Skeletal muscle satellite cell (primary cell): ENCODE data around the gene LYZL2.
"Not testable (repeated sequence)": the region's sequence is repeated elsewhere in the genome, so short reads cannot be mapped to it uniquely, and the experiment has no call there.

ENCODE experiments used
- H3K27me3 ChIP-seq: 2 replicates; pipeline ENCODE4 v1.7.0; 2013; ENCODE audit warnings: low read length; ENCODE audit not compliant: control insufficient read depth, insufficient read depth
- H3K36me3 ChIP-seq: 2 replicates; pipeline ENCODE4 v1.7.0; 2013; ENCODE audit warnings: mild to moderate bottlenecking, control low read depth, low read length; ENCODE audit not compliant: insufficient read depth
- H3K4me1 ChIP-seq: 2 replicates; pipeline ENCODE4 v1.7.0; 2013; ENCODE audit warnings: low read length; ENCODE audit not compliant: control insufficient read depth, insufficient read depth
- H3K4me2 ChIP-seq: 2 replicates; pipeline ENCODE4 v1.7.0; 2013; ENCODE audit warnings: mild to moderate bottlenecking, low read length
- H3K4me3 ChIP-seq: 2 replicates; pipeline ENCODE4 v1.7.0; 2013; ENCODE audit warnings: low read length
- H3K9ac ChIP-seq: 2 replicates; pipeline ENCODE4 v1.7.0; 2013; ENCODE audit warnings: mild to moderate bottlenecking, low read depth, low read length, moderate library complexity
- H3K9me3 ChIP-seq: replicated peaks from 2 replicates; pipeline ENCODE4 v1.7.0; 2013; ENCODE audit warnings: mild to moderate bottlenecking, control low read depth, low read length

Gene LYZL2

DNA sequence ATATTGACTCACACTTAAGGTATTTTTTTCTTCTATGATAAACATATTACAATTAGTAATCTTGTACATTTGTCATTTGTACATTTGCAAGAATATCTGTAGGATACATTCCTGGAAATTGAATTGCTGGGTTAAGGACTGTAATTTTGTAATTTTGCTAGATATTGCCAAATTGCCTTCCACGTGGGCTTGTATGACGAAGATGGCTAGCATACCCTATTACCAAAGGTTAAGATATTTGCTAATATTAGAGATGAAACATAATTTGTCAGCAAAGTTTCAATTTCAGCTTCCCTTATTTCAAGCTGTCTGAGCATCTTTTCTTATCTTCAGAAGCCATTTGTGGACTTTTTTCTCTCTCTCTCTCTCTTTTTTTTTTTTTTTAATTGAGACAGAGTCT is 1.0 kb upstream of the LYZL2 start:
- Histone ChIP-seq H3K4me2 (no peak overlapping the region), H3K36me3 (no peaks in the 10 kb centered on the region), H3K27me3 (peaks cover 22% of the 10 kb centered on the region), H3K4me1 (peaks cover 8% of the 10 kb centered on the region), H3K9ac (no peak overlapping the region), H3K4me3 (no peak overlapping the region), H3K9me3 (no peaks in the 10 kb centered on the region)

DNA sequence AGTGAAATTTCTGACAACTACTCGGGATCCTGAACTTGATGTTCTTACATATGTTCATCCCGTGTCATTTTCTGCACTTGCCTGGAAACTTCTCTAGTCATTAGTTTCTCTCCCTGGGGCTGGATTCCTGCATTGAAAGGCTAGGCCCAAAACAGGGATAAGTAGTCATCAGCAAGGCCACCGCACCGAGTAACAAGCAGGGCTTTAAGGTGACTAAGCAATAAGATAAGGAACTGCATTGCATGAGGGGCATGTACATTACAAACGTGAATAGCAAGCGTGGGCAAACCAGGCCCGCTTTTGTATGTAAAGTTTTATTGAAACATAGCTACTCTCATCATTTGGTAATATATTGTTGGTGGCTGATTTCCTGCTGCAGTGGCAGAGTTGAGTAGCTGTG is 977 bp downstream of the LYZL2 start:
- not testable (repeated sequence) for H3K9me3 ChIP-seq, H3K4me1 ChIP-seq, H3K4me2 ChIP-seq, H3K9ac ChIP-seq, H3K36me3 ChIP-seq, H3K4me3 ChIP-seq
- peaks cover 29% of the 10 kb centered on the region for H3K27me3 ChIP-seq

DNA sequence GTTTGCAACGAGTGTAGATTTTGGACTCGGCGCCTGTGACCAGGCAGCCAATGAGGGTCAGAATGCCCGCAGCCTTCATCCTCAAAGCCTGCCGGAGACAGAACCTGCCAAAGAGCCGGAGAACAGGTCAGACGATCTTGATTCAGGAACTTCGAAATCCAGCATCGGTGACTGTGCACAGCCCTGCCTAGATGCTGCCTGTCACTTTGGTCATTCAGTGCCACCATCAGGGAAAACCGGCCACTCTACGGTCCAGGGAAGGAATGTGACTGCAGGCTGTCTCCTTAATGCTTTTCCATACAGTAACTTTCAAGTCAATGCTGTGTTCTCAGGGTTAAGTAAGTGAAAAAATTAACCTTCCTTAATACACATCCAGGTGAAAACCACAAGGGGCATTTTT is 2.7 kb downstream of the LYZL2 start:
- H3K4me3 ChIP-seq, H3K4me2 ChIP-seq, H3K4me1 ChIP-seq, H3K36me3 ChIP-seq, H3K9me3 ChIP-seq, H3K9ac ChIP-seq: not testable (repeated sequence)
- peaks cover 19% of the 10 kb centered on the region for H3K27me3 ChIP-seq

DNA sequence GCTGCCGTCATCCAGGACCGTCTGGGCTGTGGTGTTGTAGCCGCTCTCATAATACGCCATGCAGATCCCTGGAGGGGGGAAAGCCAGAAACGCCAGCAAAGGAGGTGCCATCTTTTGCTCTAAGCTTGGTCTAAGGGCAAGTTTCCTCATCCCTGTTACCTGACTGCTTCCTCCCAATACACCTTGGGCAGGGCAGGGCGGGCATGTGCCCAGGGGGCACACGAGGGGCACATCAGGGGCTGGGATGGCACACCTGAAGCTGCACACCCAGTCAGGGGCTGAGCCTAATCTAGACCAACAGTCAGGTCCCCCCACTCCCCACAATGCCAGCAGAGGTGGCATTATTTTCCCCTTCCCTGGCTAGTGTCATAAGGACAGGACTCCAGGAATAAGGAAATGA is 3.4 kb downstream of the LYZL2 start:
- H3K9ac ChIP-seq, H3K4me3 ChIP-seq, H3K4me1 ChIP-seq, H3K36me3 ChIP-seq, H3K9me3 ChIP-seq, H3K4me2 ChIP-seq: not testable (repeated sequence)
- H3K27me3 ChIP-seq, result peaks cover 19% of the 10 kb centered on the region

DNA sequence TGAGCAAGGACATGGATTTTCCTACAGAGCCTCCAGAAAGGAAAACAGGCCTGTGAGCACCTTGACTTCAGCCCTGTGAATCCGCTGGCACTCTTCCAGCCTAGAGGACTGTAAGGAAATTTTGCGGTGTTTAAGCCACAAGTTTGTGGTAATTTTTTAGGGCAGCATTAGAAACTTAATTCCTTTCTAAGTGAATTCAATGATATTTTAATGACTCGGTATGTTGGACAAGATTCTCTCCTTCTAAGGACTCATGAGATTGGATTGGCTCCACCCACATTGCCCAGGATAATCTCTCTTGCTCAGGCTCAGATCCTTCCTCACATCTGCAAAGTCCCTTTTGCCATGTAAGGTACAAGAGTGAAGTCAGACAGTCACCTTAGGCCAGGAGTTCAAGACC is 4.5 kb downstream of the LYZL2 start:
- H3K36me3 ChIP-seq, result no peaks in the 10 kb centered on the region
- no peaks in the 10 kb centered on the region for H3K9me3 ChIP-seq
- H3K4me2 ChIP-seq, result no peak overlapping the region
- no peak overlapping the region for H3K4me3 ChIP-seq
- H3K4me1 ChIP-seq, result no peaks in the 10 kb centered on the region
- peaks cover 27% of the 10 kb centered on the region for H3K27me3 ChIP-seq
- H3K9ac ChIP-seq, result no peak overlapping the region

DNA sequence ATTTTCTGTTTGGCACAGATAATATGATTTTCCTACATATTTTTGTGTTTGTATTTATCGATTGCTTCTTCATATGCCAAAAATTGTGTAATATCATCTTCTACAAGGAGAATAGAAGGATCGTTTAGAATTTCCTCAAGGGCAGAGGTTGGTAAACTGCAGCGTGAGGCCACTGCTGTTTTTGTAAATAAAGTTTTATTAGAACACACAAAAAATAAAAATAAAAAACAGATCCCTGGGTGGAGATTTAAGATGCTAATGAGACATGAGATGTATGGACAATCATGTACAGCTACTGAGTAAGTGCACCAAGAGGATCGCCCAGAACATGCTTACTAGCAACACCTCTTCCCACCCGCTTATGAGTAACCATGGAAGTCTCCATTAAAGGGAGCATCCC is 9.6 kb downstream of the LYZL2 start:
- Histone ChIP-seq H3K4me2 (no peak overlapping the region), H3K4me3 (no peak overlapping the region), H3K9me3 (no peaks in the 10 kb centered on the region), H3K27me3 (peaks cover 31% of the 10 kb centered on the region), H3K4me1 (no peaks in the 10 kb centered on the region), H3K36me3 (no peaks in the 10 kb centered on the region), H3K9ac (no peak overlapping the region)

DNA sequence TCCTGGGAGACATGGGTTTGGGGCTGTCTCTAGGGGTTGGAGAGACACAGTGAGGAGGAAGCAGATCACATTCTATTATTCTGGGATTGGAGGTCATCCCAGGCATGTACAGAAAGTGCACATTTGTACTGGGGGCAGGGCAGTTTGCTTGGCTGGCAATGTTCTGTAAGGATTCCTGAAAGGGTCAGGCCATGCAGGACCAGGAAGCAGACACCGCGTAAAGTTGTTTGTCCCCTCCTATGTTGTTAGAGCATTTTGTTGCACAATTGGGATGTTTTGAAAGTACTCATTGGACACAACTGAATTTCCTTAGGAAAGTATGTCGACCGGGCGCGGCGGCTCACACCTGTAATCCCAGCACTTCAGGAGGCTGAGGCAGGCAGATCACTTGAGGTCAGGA is 12.5 kb downstream of the LYZL2 start:
- Histone ChIP-seq H3K36me3 (no peaks in the 10 kb centered on the region), H3K27me3 (peaks cover 18% of the 10 kb centered on the region), H3K4me1 (peaks cover 4% of the 10 kb centered on the region), H3K9me3 (no peaks in the 10 kb centered on the region), H3K4me2 (no peak overlapping the region), H3K4me3 (no peak overlapping the region), H3K9ac (no peak overlapping the region)

DNA sequence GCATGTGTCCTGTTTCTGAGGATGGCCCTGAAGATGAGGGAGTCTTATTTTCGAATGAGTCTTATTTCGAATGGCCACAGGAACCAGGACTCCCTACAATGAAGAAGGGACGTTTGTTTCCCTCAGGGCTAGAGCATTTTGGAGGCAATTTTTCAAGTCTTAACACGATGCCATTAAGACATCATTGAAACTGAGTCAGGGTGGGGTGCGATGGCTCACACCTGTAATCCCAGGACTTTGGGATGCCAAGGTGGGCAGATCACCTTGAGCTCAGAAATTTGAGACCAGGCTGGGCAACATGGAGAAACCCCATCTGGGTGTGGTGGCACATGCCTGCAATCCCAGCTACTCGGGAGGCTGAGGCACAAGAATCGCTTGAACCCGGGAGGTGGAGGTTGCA is 18.5 kb downstream of the LYZL2 start:
- H3K36me3 ChIP-seq, H3K4me3 ChIP-seq, H3K9ac ChIP-seq, H3K4me2 ChIP-seq, H3K9me3 ChIP-seq, H3K27me3 ChIP-seq, H3K4me1 ChIP-seq: not testable (repeated sequence)

DNA sequence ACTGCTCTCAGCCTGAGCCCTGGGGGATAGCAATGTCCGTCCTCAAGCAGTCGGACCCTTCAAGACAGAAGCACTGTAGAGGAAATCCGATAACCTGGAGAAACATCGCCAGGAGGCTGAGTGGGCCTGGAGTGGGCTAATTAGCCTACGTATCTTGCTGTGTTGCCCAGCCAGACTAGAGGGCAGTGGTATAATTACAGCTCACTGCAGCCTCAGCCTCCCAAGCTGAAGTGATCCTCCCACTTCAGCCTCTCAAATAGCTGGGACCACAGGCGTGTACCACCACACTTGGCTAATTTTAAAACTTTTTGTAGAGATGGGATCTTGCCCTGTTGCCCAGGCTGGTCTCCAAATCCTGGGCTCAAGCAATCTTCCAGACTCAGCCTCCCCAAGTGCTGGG is 21.7 kb downstream of the LYZL2 start:
- Histone ChIP-seq H3K4me1 (peaks cover 14% of the 10 kb centered on the region), H3K4me3 (no peak overlapping the region), H3K9me3 (no peaks in the 10 kb centered on the region), H3K27me3 (peaks cover 12% of the 10 kb centered on the region), H3K4me2 (no peak overlapping the region), H3K9ac (no peak overlapping the region), H3K36me3 (no peaks in the 10 kb centered on the region)

DNA sequence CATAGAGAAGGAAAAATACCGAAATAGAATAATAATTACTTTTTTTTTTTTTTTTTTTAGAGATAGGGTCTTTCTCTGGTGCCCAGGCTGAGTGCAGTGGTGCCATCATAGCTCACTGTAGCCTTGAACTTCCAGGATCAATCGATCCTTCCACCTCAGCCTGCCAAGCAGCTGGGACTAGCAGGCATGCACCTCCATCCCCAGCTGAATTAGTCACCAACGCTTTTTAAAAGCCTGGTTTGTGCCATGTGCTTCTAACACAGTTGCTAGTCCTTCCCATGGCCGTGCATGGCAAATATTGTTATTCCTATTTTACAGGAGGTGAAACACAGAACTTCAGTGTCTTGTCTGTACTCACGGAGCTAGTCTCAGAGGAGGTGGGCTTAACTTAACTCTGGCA is 23.2 kb downstream of the LYZL2 start:
- H3K36me3 ChIP-seq, result no peaks in the 10 kb centered on the region
- H3K4me3 ChIP-seq, result no peak overlapping the region
- no peak overlapping the region for H3K9ac ChIP-seq
- H3K4me2 ChIP-seq, result no peak overlapping the region
- H3K27me3 ChIP-seq, result peaks cover 17% of the 10 kb centered on the region
- no peaks in the 10 kb centered on the region for H3K9me3 ChIP-seq
- peaks cover 7% of the 10 kb centered on the region for H3K4me1 ChIP-seq

DNA sequence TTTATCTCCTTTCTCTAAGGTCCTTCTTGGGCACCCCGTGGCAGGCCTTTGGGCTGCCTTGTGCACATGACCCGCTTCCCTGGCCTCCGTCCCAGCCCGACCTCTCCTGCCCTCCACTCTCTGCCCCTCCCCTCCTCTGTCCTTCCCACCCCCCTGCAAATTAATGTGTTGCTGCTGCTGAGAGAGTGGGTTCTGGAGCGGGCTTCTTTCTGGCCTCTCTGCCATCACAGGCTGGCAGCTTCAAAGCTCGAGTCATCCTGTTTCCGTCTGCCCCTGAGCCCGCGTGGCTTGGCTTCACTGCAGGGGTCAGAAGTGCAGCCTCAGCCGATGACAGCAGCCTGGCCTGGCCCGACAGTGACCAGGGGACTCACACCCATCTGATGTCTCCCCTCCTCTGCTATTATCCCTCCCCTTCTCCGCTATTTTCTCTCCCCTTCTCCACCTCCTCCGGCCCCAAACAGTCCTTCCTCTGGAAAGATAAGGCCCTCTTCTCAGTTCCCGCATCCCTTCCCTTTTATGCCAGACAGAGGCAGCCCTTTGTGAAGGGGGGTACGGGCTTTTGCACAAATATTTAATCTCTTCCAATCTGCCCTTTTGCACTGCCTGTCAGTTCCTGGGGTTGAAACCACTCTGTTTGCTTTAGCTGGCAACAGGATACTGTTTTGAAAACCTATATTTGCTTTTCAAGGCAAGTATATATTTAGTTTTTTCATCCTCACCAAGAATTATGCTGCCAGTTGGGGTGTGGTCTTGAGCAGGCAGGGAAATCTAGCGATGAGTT is 24.0 kb downstream of the LYZL2 start:
- not testable (repeated sequence) for H3K4me1 ChIP-seq, H3K9me3 ChIP-seq, H3K36me3 ChIP-seq, H3K9ac ChIP-seq, H3K4me2 ChIP-seq, H3K4me3 ChIP-seq
- peaks cover 19% of the 10 kb centered on the region for H3K27me3 ChIP-seq

DNA sequence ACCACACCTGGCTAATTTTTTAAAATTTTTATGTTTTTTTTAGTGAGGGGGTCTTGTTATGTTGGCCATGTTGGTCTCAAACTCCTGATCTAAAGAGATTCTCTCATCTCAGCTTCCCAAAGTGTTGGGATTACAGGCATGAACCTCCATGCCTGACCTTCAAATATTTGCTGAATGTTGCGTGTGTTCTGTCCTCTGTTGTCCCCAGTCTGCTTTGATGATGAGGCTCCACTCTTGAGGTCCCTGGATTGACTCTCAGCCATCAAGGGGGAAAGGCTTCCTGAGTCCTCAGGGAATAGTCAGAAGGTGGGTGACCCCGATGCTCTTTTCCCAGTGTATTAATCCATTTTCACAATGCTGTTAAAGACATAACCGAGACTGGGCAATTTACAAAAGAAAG is 26.0 kb downstream of the LYZL2 start:
- peaks cover 20% of the 10 kb centered on the region for H3K27me3 ChIP-seq
- no peak overlapping the region for H3K4me2 ChIP-seq
- H3K36me3 ChIP-seq, result no peaks in the 10 kb centered on the region
- H3K9me3 ChIP-seq, result no peaks in the 10 kb centered on the region
- no peak overlapping the region for H3K9ac ChIP-seq
- H3K4me1 ChIP-seq, result peaks cover 7% of the 10 kb centered on the region
- H3K4me3 ChIP-seq, result no peak overlapping the region
